Measurements from ENCODE around the gene CPED1.
"Not testable (repeated sequence)": the region's sequence is repeated elsewhere in the genome, so short reads cannot be mapped to it uniquely, and the experiment has no call there.

CPED1 gene

GRCh38 chr7:120983592-120983991 lies 4.9 kb upstream of the CPED1 start:
- H3K4me1 ChIP-seq (ENCODE audit: control insufficient read depth, insufficient read depth, low read length), result peaks cover 27% of the 10 kb centered on the region
- H3K9me3 ChIP-seq (replicated peaks; ENCODE audit: low read length); H3K27me3 ChIP-seq (ENCODE audit: control insufficient read depth, insufficient read depth, low read length); H3K9ac ChIP-seq (ENCODE audit: low read depth, low read length); H3K4me3 ChIP-seq (ENCODE audit: low read length); H3K4me2 ChIP-seq (ENCODE audit: low read length); H3K36me3 ChIP-seq (ENCODE audit: insufficient read depth, low read length): not testable (repeated sequence)

DNA sequence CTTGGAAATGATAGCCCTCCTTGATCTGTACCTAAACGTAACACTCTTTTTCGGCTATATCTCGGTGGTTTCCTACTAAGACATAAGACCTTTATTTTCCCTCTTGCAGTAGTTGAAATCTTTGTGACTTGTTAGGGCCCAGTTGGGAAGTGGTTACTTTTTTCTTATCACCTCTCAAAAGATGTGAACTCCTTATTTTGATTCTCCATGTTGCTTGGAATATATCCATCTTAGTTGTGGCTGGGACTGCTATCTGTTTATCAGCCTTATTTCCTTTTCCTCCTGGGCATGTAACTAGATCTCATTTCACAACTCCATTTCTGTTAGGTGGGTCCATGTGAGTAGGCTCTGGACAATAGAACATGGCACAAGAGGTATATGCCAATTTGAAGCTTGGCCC lies 4.1 kb upstream of the CPED1 start:
- H3K4me2 ChIP-seq (ENCODE audit: low read length), result no peak overlapping the region
- H3K9ac ChIP-seq (ENCODE audit: low read depth, low read length), result no peak overlapping the region
- no peaks in the 10 kb centered on the region for H3K27me3 ChIP-seq (ENCODE audit: control insufficient read depth, insufficient read depth, low read length)
- H3K36me3 ChIP-seq (ENCODE audit: insufficient read depth, low read length), result no peaks in the 10 kb centered on the region
- no peaks in the 10 kb centered on the region for H3K9me3 ChIP-seq (replicated peaks; ENCODE audit: low read length)
- H3K4me3 ChIP-seq (ENCODE audit: low read length), result no peak overlapping the region
- H3K4me1 ChIP-seq (ENCODE audit: control insufficient read depth, insufficient read depth, low read length), result peaks cover 33% of the 10 kb centered on the region

DNA sequence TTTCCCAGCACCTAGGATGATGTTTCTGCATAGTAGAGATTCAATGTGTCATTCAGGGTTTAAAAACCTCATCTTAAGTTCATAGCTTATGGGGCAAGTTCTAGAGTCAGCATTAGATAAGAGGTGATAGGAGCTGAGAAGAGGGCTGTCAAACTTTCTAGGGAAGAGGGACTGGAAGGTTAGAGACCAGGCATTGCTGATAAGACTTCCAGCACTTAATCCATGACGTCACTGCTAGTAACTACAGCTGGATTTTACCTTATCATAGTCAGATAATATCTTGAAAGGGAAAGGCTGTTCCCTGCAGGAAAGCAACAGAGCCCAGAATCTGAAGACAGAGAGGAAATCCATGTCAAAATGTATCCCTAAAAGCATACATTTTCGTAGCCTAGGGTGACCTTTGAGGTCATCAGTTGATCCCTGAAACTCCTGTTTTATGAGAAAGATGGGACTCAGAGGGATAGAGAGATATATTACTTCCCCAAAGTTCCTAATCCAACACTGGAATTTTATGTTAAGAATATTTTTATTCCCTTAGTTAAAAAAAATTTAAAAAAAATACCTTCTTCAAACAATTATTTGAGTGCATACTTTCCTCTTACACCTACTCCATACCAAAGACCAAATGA lies 3.3 kb upstream of the CPED1 start:
- H3K4me2 ChIP-seq (ENCODE audit: low read length), result no peak overlapping the region
- no peak overlapping the region for H3K4me3 ChIP-seq (ENCODE audit: low read length)
- H3K27me3 ChIP-seq (ENCODE audit: control insufficient read depth, insufficient read depth, low read length), result no peaks in the 10 kb centered on the region
- no peaks in the 10 kb centered on the region for H3K36me3 ChIP-seq (ENCODE audit: insufficient read depth, low read length)
- no peaks in the 10 kb centered on the region for H3K9me3 ChIP-seq (replicated peaks; ENCODE audit: low read length)
- H3K4me1 ChIP-seq (ENCODE audit: control insufficient read depth, insufficient read depth, low read length), result peaks cover 30% of the 10 kb centered on the region
- H3K9ac ChIP-seq (ENCODE audit: low read depth, low read length), result no peak overlapping the region

GRCh38 chr7:120985839-120986238 lies 2.7 kb upstream of the CPED1 start:
- H3K36me3 ChIP-seq (ENCODE audit: insufficient read depth, low read length), result no peaks in the 10 kb centered on the region
- H3K9ac ChIP-seq (ENCODE audit: low read depth, low read length), result no peak overlapping the region
- H3K4me3 ChIP-seq (ENCODE audit: low read length), result no peak overlapping the region
- H3K4me2 ChIP-seq (ENCODE audit: low read length), result no peak overlapping the region
- no peaks in the 10 kb centered on the region for H3K27me3 ChIP-seq (ENCODE audit: control insufficient read depth, insufficient read depth, low read length)
- no peaks in the 10 kb centered on the region for H3K9me3 ChIP-seq (replicated peaks; ENCODE audit: low read length)
- peaks cover 33% of the 10 kb centered on the region for H3K4me1 ChIP-seq (ENCODE audit: control insufficient read depth, insufficient read depth, low read length)

GRCh38 chr7:120986650-120987049 lies 1.9 kb upstream of the CPED1 start:
- no peak overlapping the region for H3K4me2 ChIP-seq (ENCODE audit: low read length)
- no peaks in the 10 kb centered on the region for H3K36me3 ChIP-seq (ENCODE audit: insufficient read depth, low read length)
- no peaks in the 10 kb centered on the region for H3K9me3 ChIP-seq (replicated peaks; ENCODE audit: low read length)
- no peak overlapping the region for H3K4me3 ChIP-seq (ENCODE audit: low read length)
- H3K9ac ChIP-seq (ENCODE audit: low read depth, low read length), result no peak overlapping the region
- H3K27me3 ChIP-seq (ENCODE audit: control insufficient read depth, insufficient read depth, low read length), result no peaks in the 10 kb centered on the region
- H3K4me1 ChIP-seq (ENCODE audit: control insufficient read depth, insufficient read depth, low read length), result peaks cover 32% of the 10 kb centered on the region

DNA sequence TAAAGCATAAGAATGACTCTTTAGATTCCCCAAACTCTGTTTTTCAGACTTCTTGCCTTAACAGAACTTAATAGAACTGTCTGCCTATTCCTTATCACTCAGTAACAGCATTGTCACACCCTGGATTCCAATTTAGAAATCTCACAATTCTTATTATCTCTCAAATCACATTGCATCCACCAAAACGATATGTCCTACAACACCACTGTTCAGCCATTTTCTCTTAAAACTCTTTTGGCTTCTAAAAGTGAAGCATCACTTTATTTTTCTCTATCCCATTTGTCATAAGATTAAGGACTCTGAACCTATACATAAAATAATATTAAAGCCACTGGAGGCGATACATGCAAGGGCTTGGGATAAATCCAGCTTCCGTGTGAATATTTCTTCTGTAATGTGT lies 1.2 kb upstream of the CPED1 start:
- no peaks in the 10 kb centered on the region for H3K27me3 ChIP-seq (ENCODE audit: control insufficient read depth, insufficient read depth, low read length)
- H3K9me3 ChIP-seq (replicated peaks; ENCODE audit: low read length), result no peaks in the 10 kb centered on the region
- peaks cover 30% of the 10 kb centered on the region for H3K4me1 ChIP-seq (ENCODE audit: control insufficient read depth, insufficient read depth, low read length)
- no peak overlapping the region for H3K4me3 ChIP-seq (ENCODE audit: low read length)
- no peaks in the 10 kb centered on the region for H3K36me3 ChIP-seq (ENCODE audit: insufficient read depth, low read length)
- no peak overlapping the region for H3K9ac ChIP-seq (ENCODE audit: low read depth, low read length)
- no peak overlapping the region for H3K4me2 ChIP-seq (ENCODE audit: low read length)

- Histone ChIP-seq H3K9me3 (replicated peaks; ENCODE audit: low read length) (no peaks in the 10 kb centered on the region), H3K4me1 (ENCODE audit: control insufficient read depth, insufficient read depth, low read length) (peaks cover 34% of the 10 kb centered on the region), H3K9ac (ENCODE audit: low read depth, low read length) (peak overlapping the region; percentile 87), H3K4me3 (ENCODE audit: low read length) (peak overlapping the region; percentile 70), H3K36me3 (ENCODE audit: insufficient read depth, low read length) (no peaks in the 10 kb centered on the region), H3K27me3 (ENCODE audit: control insufficient read depth, insufficient read depth, low read length) (no peaks in the 10 kb centered on the region), H3K4me2 (ENCODE audit: low read length) (peak overlapping the region; percentile 88)
Observed at GRCh38 chr7:120987683-120988590, 574 bp upstream of the CPED1 start.

GRCh38 chr7:120989257-120990220 lies 1.0 kb downstream of the CPED1 start:
- H3K36me3 ChIP-seq (ENCODE audit: insufficient read depth, low read length), result no peaks in the 10 kb centered on the region
- H3K4me2 ChIP-seq (ENCODE audit: low read length), result peak overlapping the region; percentile 88
- H3K4me1 ChIP-seq (ENCODE audit: control insufficient read depth, insufficient read depth, low read length), result peaks cover 44% of the 10 kb centered on the region
- H3K9ac ChIP-seq (ENCODE audit: low read depth, low read length), result peak overlapping the region; percentile 87
- no peaks in the 10 kb centered on the region for H3K9me3 ChIP-seq (replicated peaks; ENCODE audit: low read length)
- peak overlapping the region; percentile 70 for H3K4me3 ChIP-seq (ENCODE audit: low read length)
- no peaks in the 10 kb centered on the region for H3K27me3 ChIP-seq (ENCODE audit: control insufficient read depth, insufficient read depth, low read length)

- peak overlapping the region; percentile 88 for H3K4me2 ChIP-seq (ENCODE audit: low read length)
- H3K4me1 ChIP-seq (ENCODE audit: control insufficient read depth, insufficient read depth, low read length), result peaks cover 44% of the 10 kb centered on the region
- H3K9me3 ChIP-seq (replicated peaks; ENCODE audit: low read length), result no peaks in the 10 kb centered on the region
- no peaks in the 10 kb centered on the region for H3K36me3 ChIP-seq (ENCODE audit: insufficient read depth, low read length)
- peak overlapping the region; percentile 70 for H3K4me3 ChIP-seq (ENCODE audit: low read length)
- peak overlapping the region; percentile 87 for H3K9ac ChIP-seq (ENCODE audit: low read depth, low read length)
- no peaks in the 10 kb centered on the region for H3K27me3 ChIP-seq (ENCODE audit: control insufficient read depth, insufficient read depth, low read length)
Observed at GRCh38 chr7:120990468-120991118, 2.1 kb downstream of the CPED1 start.

- Histone ChIP-seq H3K4me3 (ENCODE audit: low read length) (peak overlapping the region; percentile 70), H3K4me2 (ENCODE audit: low read length) (peak overlapping the region; percentile 88), H3K36me3 (ENCODE audit: insufficient read depth, low read length) (no peaks in the 10 kb centered on the region), H3K27me3 (ENCODE audit: control insufficient read depth, insufficient read depth, low read length) (no peaks in the 10 kb centered on the region), H3K9me3 (replicated peaks; ENCODE audit: low read length) (no peaks in the 10 kb centered on the region), H3K9ac (ENCODE audit: low read depth, low read length) (peak overlapping the region; percentile 87), H3K4me1 (ENCODE audit: control insufficient read depth, insufficient read depth, low read length) (peaks cover 47% of the 10 kb centered on the region)
Observed at GRCh38 chr7:120991161-120991560, 2.6 kb downstream of the CPED1 start.

GRCh38 chr7:120991581-120991980 lies 3.1 kb downstream of the CPED1 start:
- Histone ChIP-seq H3K4me1 (ENCODE audit: control insufficient read depth, insufficient read depth, low read length) (peaks cover 50% of the 10 kb centered on the region), H3K9ac (ENCODE audit: low read depth, low read length) (peak overlapping the region; percentile 87), H3K4me2 (ENCODE audit: low read length) (peak overlapping the region; percentile 88), H3K27me3 (ENCODE audit: control insufficient read depth, insufficient read depth, low read length) (no peaks in the 10 kb centered on the region), H3K36me3 (ENCODE audit: insufficient read depth, low read length) (no peaks in the 10 kb centered on the region), H3K9me3 (replicated peaks; ENCODE audit: low read length) (no peaks in the 10 kb centered on the region), H3K4me3 (ENCODE audit: low read length) (peak overlapping the region; percentile 70)

All from skeletal muscle satellite cell (primary cell).